Measurements from ENCODE around the gene TMEM69.

DNA sequence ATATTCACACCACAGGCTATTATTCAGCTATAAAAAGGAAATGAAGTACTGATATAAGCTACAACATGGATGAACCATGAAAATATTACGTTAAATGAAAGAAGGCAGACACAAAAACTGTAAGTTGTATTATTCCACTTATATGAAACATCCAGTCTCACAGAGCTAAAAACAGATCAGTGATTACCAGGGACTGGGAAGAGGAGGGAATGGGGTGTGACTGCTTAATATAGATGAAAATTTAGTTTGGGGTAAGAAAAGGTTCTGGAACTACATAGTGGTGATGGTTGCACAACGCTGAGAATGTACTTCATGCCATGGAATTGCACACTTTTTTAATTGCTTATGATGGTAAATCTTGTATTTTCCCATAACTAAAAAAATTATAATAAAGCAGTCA, 21.1 kb upstream of the TMEM69 start:
- TF ChIP-seq POLR2A (IDR thresholded peaks at IDR 0.05) = no peak
- TF ChIP-seq CTCF (IDR thresholded peaks at IDR 0.05) = no peak

Measured in esophagus squamous epithelium (tissue), 4 donors.